Mucosa of descending colon (tissue), 3 donors: ENCODE measurements around the gene SGCG. TPM values are rescaled to one million over a fixed set of nuclear protein-coding genes. Genes with fewer than 3 reads are reported as not detected.

Source experiments
- ATAC-seq: fragments of 200-7000 bp; cut with Tn5 transposase; one replicate; pipeline ENCODE4 v1.9.1; 2020; ENCODE audit warnings: mild to moderate bottlenecking, moderate library complexity
- DNase-seq, 3 donors: peaks; one replicate each; pipeline ENCODE4 v3.0.0-alpha.2; 2020
- H3K36me3 ChIP-seq: fragments of 200-600 bp; one replicate; pipeline ENCODE4 v1.8.0; 2021; ENCODE audit warnings: low read depth, mild to moderate bottlenecking
- H3K4me1 ChIP-seq: fragments of 200-600 bp; one replicate; pipeline ENCODE4 v1.8.0; 2021; ENCODE audit warnings: low read depth, mild to moderate bottlenecking
- H3K4me3 ChIP-seq: fragments of 200-600 bp; one replicate; pipeline ENCODE4 v1.8.0; 2021; ENCODE audit warnings: mild to moderate bottlenecking
- H3K9me3 ChIP-seq: fragments of 200-600 bp; one replicate; pipeline ENCODE4 v1.8.0; 2021; ENCODE audit warnings: mild to moderate bottlenecking
- CTCF ChIP-seq: fragments of 200-600 bp; IDR thresholded peaks from one replicate; pipeline ENCODE4 v1.8.0; 2022; ENCODE audit warnings: antibody characterized with exemption, mild to moderate bottlenecking
- intact Hi-C, 2 donors: fragments of 100-400 bp; cut with DNase I in 1 of 2; cut with micrococcal nuclease in 1 of 2; formaldehyde crosslinking; loops; one replicate each; pipeline versions ENCODE4 v1.11.0 to v1.11.1; 2022; cut with DNase I, micrococcal nuclease
- total RNA-seq, 3 donors: library from RNA; stranded (reverse); fragmentation: NEBNext Ultra II Directional in 2 of 3; extraction: Animal tissue kit (Norgen Biotek cat#: 25700) in 2 of 3; gene quantifications; one replicate each; pipeline versions ENCODE4 v1.2.1 to v1.2.4, GENCODE V29; 2021 to 2023
- donor health status: DM: no; HTN: no; CAD: no; lungs with moderate emphysema.
- donor health status: DM: no; HTN: no; CAD: no.
- donor health status: DM: no; HTN: yes; CAD: no.

SGCG gene
- total RNA-seq, 3 donors from 2014 or later: 0.41 to 0.66 TPM; not detected in 1

- TF ChIP-seq CTCF: no peak
- intact Hi-C loops: no loop called here
- no peaks in the 10 kb centered on the region for H3K36me3 ChIP-seq
Measured at GRCh38 chr13:23183292-23183691, 2.5 kb downstream of the SGCG start.

GRCh38 chr13:23185542-23185941, 4.8 kb downstream of the SGCG start:
- no peaks in the 10 kb centered on the region for H3K9me3 ChIP-seq
- H3K4me1 ChIP-seq: no peaks in the 10 kb centered on the region
- intact Hi-C loops: no loop called here
- TF ChIP-seq CTCF: no peak
- ATAC-seq (no peak), DNase-seq (no peak)
- H3K36me3 ChIP-seq: no peaks in the 10 kb centered on the region
- H3K4me3 ChIP-seq: no peak overlapping the region

More at GRCh38 chr13:23183292-23183691, 2.5 kb downstream of the SGCG start:
- no peaks in the 10 kb centered on the region for H3K9me3 ChIP-seq
- ATAC-seq: no peak
- H3K4me3 ChIP-seq: no peak overlapping the region
- DNase-seq: no peak
- H3K4me1 ChIP-seq: no peaks in the 10 kb centered on the region

GRCh38 chr13:23201870-23202269, 21.1 kb downstream of the SGCG start:
- Histone ChIP-seq H3K4me1 (no peaks in the 10 kb centered on the region), H3K4me3 (no peak overlapping the region), H3K9me3 (no peaks in the 10 kb centered on the region), H3K36me3 (no peaks in the 10 kb centered on the region)
- TF ChIP-seq CTCF: no peak
- DNase-seq: no peak
- intact Hi-C loops: no loop called here
- ATAC-seq: no peak

- ATAC-seq (no peak), DNase-seq (no peak)
Measured at GRCh38 chr13:23202383-23202782, 21.6 kb downstream of the SGCG start.

GRCh38 chr13:23203516-23203915, 22.7 kb downstream of the SGCG start:
- no peak for DNase-seq

More at GRCh38 chr13:23202383-23202782, 21.6 kb downstream of the SGCG start:
- intact Hi-C loops: no loop called here
- Histone ChIP-seq H3K4me3 (no peak overlapping the region), H3K9me3 (no peaks in the 10 kb centered on the region), H3K36me3 (no peaks in the 10 kb centered on the region), H3K4me1 (no peaks in the 10 kb centered on the region)
- TF ChIP-seq CTCF: no peak

More at GRCh38 chr13:23203516-23203915, 22.7 kb downstream of the SGCG start:
- intact Hi-C loops: no loop called here
- H3K9me3 ChIP-seq: no peaks in the 10 kb centered on the region
- H3K36me3 ChIP-seq: no peaks in the 10 kb centered on the region
- H3K4me1 ChIP-seq: no peaks in the 10 kb centered on the region
- no peak for ATAC-seq
- no peak for TF ChIP-seq CTCF
- no peak overlapping the region for H3K4me3 ChIP-seq
